Gastroesophageal sphincter (tissue), 3 donors: ENCODE measurements around the gene PITPNB.

Experiments used
- POLR2AphosphoS5 ChIP-seq: sonication (generic); formaldehyde crosslinking; IDR thresholded peaks from one replicate; pipeline ENCODE4 v1.6.1; 2017; ENCODE audit warnings: antibody characterized with exemption
- TF ChIP-seq, protein P1 (sequence below), 4 experiments: fragments of 200-600 bp in 2 of 4; fragments of 450-650 bp in 2 of 4; sonication (generic) in 1 of 4; IDR thresholded peaks; one replicate each; pipeline ENCODE4 v1.5.1; 2017 to 2019; ENCODE audit warnings: antibody characterized with exemption in 4 of 4, mild to moderate bottlenecking in 2 of 4, moderate library complexity in 2 of 4

DNA sequence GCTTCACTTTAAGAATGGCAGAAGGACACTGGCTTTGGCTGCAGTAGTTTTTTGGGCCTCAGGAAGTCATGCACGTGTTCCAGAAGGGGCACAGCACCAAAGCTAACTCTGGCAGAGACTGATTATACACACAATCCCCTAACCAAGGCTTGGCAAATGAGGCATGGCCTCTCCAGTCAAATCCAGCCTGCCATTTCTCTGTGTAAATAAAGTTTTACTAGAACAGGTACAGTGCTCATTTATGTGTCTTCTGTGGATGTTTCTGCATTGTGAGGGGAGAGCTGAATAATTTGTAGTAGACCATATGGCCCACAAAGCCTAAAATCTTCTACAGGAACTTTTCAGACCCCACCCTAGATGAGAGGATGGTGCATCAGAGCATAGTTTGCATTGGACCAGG is 71.1 kb downstream of the PITPNB start:
- no peak for TF ChIP-seq POLR2AphosphoS5
- TF ChIP-seq, protein P1, sequence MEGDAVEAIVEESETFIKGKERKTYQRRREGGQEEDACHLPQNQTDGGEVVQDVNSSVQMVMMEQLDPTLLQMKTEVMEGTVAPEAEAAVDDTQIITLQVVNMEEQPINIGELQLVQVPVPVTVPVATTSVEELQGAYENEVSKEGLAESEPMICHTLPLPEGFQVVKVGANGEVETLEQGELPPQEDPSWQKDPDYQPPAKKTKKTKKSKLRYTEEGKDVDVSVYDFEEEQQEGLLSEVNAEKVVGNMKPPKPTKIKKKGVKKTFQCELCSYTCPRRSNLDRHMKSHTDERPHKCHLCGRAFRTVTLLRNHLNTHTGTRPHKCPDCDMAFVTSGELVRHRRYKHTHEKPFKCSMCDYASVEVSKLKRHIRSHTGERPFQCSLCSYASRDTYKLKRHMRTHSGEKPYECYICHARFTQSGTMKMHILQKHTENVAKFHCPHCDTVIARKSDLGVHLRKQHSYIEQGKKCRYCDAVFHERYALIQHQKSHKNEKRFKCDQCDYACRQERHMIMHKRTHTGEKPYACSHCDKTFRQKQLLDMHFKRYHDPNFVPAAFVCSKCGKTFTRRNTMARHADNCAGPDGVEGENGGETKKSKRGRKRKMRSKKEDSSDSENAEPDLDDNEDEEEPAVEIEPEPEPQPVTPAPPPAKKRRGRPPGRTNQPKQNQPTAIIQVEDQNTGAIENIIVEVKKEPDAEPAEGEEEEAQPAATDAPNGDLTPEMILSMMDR (IDR thresholded peaks at IDR 0.05): no peak
